Measurements from ENCODE around the gene UPK1A.
A peak's percentile ranks its signal among the peaks of the same experiment; 100 is the strongest.
"Not testable (repeated sequence)": the region's sequence is repeated elsewhere in the genome, so short reads cannot be mapped to it uniquely, and the experiment has no call there.

Gene UPK1A

GRCh38 chr19:35716801-35717664 lies 50.7 kb downstream of the UPK1A start:
- peak; percentile 90 to 96 (median 91) for DNase-seq (ENCODE audit: low read depth in 3 of 3)

GRCh38 chr19:35717665-35718344 lies 51.5 kb downstream of the UPK1A start, which contains the start of gene KMT2B:
Gene KMT2B, plus strand, starts transcription at chr19:35718003. Its CDS starts 16 bp downstream, at chr19:35718019.
- no peak for DNase-seq (ENCODE audit: low read depth in 3 of 3)

GRCh38 chr19:35718345-35719041 lies 52.2 kb downstream of the UPK1A start:
- peak in 1 of 3 donors; percentile 53 for DNase-seq (ENCODE audit: low read depth in 3 of 3)

GRCh38 chr19:35719402-35720162 lies 53.3 kb downstream of the UPK1A start:
- no peak for DNase-seq (ENCODE audit: low read depth in 3 of 3)

GRCh38 chr19:35720163-35720524 lies 53.8 kb downstream of the UPK1A start:
- DNase-seq (ENCODE audit: low read depth in 3 of 3): no peak

- no peak for DNase-seq (ENCODE audit: low read depth in 3 of 3)
Observed at GRCh38 chr19:35720648-35721047, 54.3 kb downstream of the UPK1A start.

- DNase-seq (ENCODE audit: low read depth in 3 of 3): no peak
Observed at GRCh38 chr19:35721374-35721773, 55.1 kb downstream of the UPK1A start.

- DNase-seq (ENCODE audit: low read depth in 3 of 3): no peak
Observed at GRCh38 chr19:35722461-35722860, 56.1 kb downstream of the UPK1A start.

- no peak for DNase-seq (ENCODE audit: low read depth in 3 of 3)
Observed at GRCh38 chr19:35722897-35723296, 56.6 kb downstream of the UPK1A start.

GRCh38 chr19:35723671-35724070 lies 57.4 kb downstream of the UPK1A start:
- no peak for DNase-seq (ENCODE audit: low read depth in 3 of 3)

GRCh38 chr19:35724132-35724531 lies 57.8 kb downstream of the UPK1A start:
- DNase-seq (ENCODE audit: low read depth in 3 of 3): not testable (repeated sequence)

GRCh38 chr19:35724560-35724959 lies 58.2 kb downstream of the UPK1A start:
- DNase-seq (ENCODE audit: low read depth in 3 of 3): no peak

GRCh38 chr19:35725216-35725861 lies 59.0 kb downstream of the UPK1A start:
- no peak for DNase-seq (ENCODE audit: low read depth in 3 of 3)

- no peak for DNase-seq (ENCODE audit: low read depth in 3 of 3)
Observed at GRCh38 chr19:35727053-35727955, 61.0 kb downstream of the UPK1A start.

Data from stimulated activated CD4-positive, alpha-beta T cell treated with anti-CD3 and anti-CD28 coated beads, TNF-alpha, amount 100 ng/mL, for 48 hours (primary cell).